ENCODE data around the gene CDK6. TPM values are rescaled to one million over a fixed set of nuclear protein-coding genes. Genes with fewer than 3 reads are reported as not detected.

The CDK6 gene
- total and polyA plus RNA-seq, 2 donors: 6.5 to 42.0 TPM

GRCh38 chr7:92794831-92795230 is 41.5 kb downstream of the CDK6 start:
- peaks cover 6 to 14% of the 10 kb centered on the region in 2 donors for H3K36me3 ChIP-seq (ENCODE audit: control insufficient read depth in 2 of 2, insufficient read depth in 2 of 2, low read length in 1 of 2)
- WGBS: 65% methylated on average over 2 of the region's 2 CpGs
- no peaks in the 10 kb centered on the region for H3K27me3 ChIP-seq (ENCODE audit: control insufficient read depth in 2 of 2, insufficient read depth in 1 of 2, low read length in 1 of 2)
- DNase-seq (ENCODE audit: low read depth in 6 of 9, low spot score in 9 of 9): no peak
- H3K9me3 ChIP-seq (ENCODE audit: control insufficient read depth in 2 of 2, insufficient read depth in 1 of 2, low read length in 1 of 2): no peaks in the 10 kb centered on the region
- peaks cover 7 to 21% of the 10 kb centered on the region in 2 donors for H3K4me1 ChIP-seq (ENCODE audit: control insufficient read depth in 2 of 2, insufficient read depth in 2 of 2, low read length in 2 of 2)
- no peak overlapping the region for H3K27ac ChIP-seq (ENCODE audit: low read depth in 1 of 2, low read length in 1 of 2)
- no peak overlapping the region for H3K4me3 ChIP-seq (ENCODE audit: low read length in 2 of 2)

- no peaks in the 10 kb centered on the region for H3K9me3 ChIP-seq (ENCODE audit: control insufficient read depth in 2 of 2, insufficient read depth in 1 of 2, low read length in 1 of 2)
- no peaks in the 10 kb centered on the region for H3K27me3 ChIP-seq (ENCODE audit: control insufficient read depth in 2 of 2, insufficient read depth in 1 of 2, low read length in 1 of 2)
- no peak for DNase-seq (ENCODE audit: low read depth in 6 of 9, low spot score in 9 of 9)
- 68% methylated on average over 4 of the region's 4 CpGs for WGBS
- H3K4me3 ChIP-seq (ENCODE audit: low read length in 2 of 2): no peak overlapping the region
- peaks cover 7 to 17% of the 10 kb centered on the region in 2 donors for H3K4me1 ChIP-seq (ENCODE audit: control insufficient read depth in 2 of 2, insufficient read depth in 2 of 2, low read length in 2 of 2)
- H3K36me3 ChIP-seq (ENCODE audit: control insufficient read depth in 2 of 2, insufficient read depth in 2 of 2, low read length in 1 of 2): peaks cover 6 to 15% of the 10 kb centered on the region in 2 donors
- H3K27ac ChIP-seq (ENCODE audit: low read depth in 1 of 2, low read length in 1 of 2): no peak overlapping the region
These were observed 42.0 kb downstream of the CDK6 start for GRCh38 chr7:92794391-92794790.

GRCh38 chr7:92793656-92794205 is 42.6 kb downstream of the CDK6 start:
- Histone ChIP-seq H3K9me3 (ENCODE audit: control insufficient read depth in 2 of 2, insufficient read depth in 1 of 2, low read length in 1 of 2) (peaks cover 0 to 2% of the 10 kb centered on the region in 2 donors), H3K36me3 (ENCODE audit: control insufficient read depth in 2 of 2, insufficient read depth in 2 of 2, low read length in 1 of 2) (peaks cover 8 to 21% of the 10 kb centered on the region in 2 donors), H3K4me3 (ENCODE audit: low read length in 2 of 2) (no peak overlapping the region), H3K4me1 (ENCODE audit: control insufficient read depth in 2 of 2, insufficient read depth in 2 of 2, low read length in 2 of 2) (peaks cover 7 to 11% of the 10 kb centered on the region in 2 donors), H3K27ac (ENCODE audit: low read depth in 1 of 2, low read length in 1 of 2) (no peak overlapping the region), H3K27me3 (ENCODE audit: control insufficient read depth in 2 of 2, insufficient read depth in 1 of 2, low read length in 1 of 2) (no peaks in the 10 kb centered on the region)
- 96% methylated on average over 1 of the region's 1 CpG for WGBS
- DNase-seq (ENCODE audit: low read depth in 6 of 9, low spot score in 9 of 9): no peak

GRCh38 chr7:92790992-92791391 is 45.4 kb downstream of the CDK6 start:
- H3K9me3 ChIP-seq (ENCODE audit: control insufficient read depth in 2 of 2, insufficient read depth in 1 of 2, low read length in 1 of 2): peaks cover 2 to 5% of the 10 kb centered on the region in 2 donors
- H3K36me3 ChIP-seq (ENCODE audit: control insufficient read depth in 2 of 2, insufficient read depth in 2 of 2, low read length in 1 of 2): peaks cover 10 to 24% of the 10 kb centered on the region in 2 donors
- no peaks in the 10 kb centered on the region for H3K27me3 ChIP-seq (ENCODE audit: control insufficient read depth in 2 of 2, insufficient read depth in 1 of 2, low read length in 1 of 2)
- H3K4me1 ChIP-seq (ENCODE audit: control insufficient read depth in 2 of 2, insufficient read depth in 2 of 2, low read length in 2 of 2): peaks cover 3 to 5% of the 10 kb centered on the region in 2 donors
- 96% methylated on average over 1 of the region's 1 CpG for WGBS
- no peak for DNase-seq (ENCODE audit: low read depth in 6 of 9, low spot score in 9 of 9)
- no peak overlapping the region for H3K27ac ChIP-seq (ENCODE audit: low read depth in 1 of 2, low read length in 1 of 2)
- no peak overlapping the region for H3K4me3 ChIP-seq (ENCODE audit: low read length in 2 of 2)

- Histone ChIP-seq H3K4me3 (ENCODE audit: low read length in 2 of 2) (no peak overlapping the region), H3K36me3 (ENCODE audit: control insufficient read depth in 2 of 2, insufficient read depth in 2 of 2, low read length in 1 of 2) (peaks cover 10 to 24% of the 10 kb centered on the region in 2 donors), H3K27ac (ENCODE audit: low read depth in 1 of 2, low read length in 1 of 2) (no peak overlapping the region), H3K9me3 (ENCODE audit: control insufficient read depth in 2 of 2, insufficient read depth in 1 of 2, low read length in 1 of 2) (peaks cover 2 to 5% of the 10 kb centered on the region in 2 donors), H3K27me3 (ENCODE audit: control insufficient read depth in 2 of 2, insufficient read depth in 1 of 2, low read length in 1 of 2) (no peaks in the 10 kb centered on the region), H3K4me1 (ENCODE audit: control insufficient read depth in 2 of 2, insufficient read depth in 2 of 2, low read length in 2 of 2) (no peaks in the 10 kb centered on the region)
- 94% methylated on average over 1 of the region's 1 CpG for WGBS
- no peak for DNase-seq (ENCODE audit: low read depth in 6 of 9, low spot score in 9 of 9)
These were observed 47.7 kb downstream of the CDK6 start for GRCh38 chr7:92788559-92789183.

GRCh38 chr7:92785923-92786322 is 50.5 kb downstream of the CDK6 start:
- Histone ChIP-seq H3K9me3 (ENCODE audit: control insufficient read depth in 2 of 2, insufficient read depth in 1 of 2, low read length in 1 of 2) (peaks cover 2 to 5% of the 10 kb centered on the region in 2 donors), H3K4me1 (ENCODE audit: control insufficient read depth in 2 of 2, insufficient read depth in 2 of 2, low read length in 2 of 2) (peaks cover 0 to 2% of the 10 kb centered on the region in 2 donors), H3K27me3 (ENCODE audit: control insufficient read depth in 2 of 2, insufficient read depth in 1 of 2, low read length in 1 of 2) (no peaks in the 10 kb centered on the region), H3K4me3 (ENCODE audit: low read length in 2 of 2) (no peak overlapping the region), H3K36me3 (ENCODE audit: control insufficient read depth in 2 of 2, insufficient read depth in 2 of 2, low read length in 1 of 2) (peaks cover 8 to 20% of the 10 kb centered on the region in 2 donors), H3K27ac (ENCODE audit: low read depth in 1 of 2, low read length in 1 of 2) (peak overlapping the region in 1 of 2 donors; percentile 1)
- WGBS: 85% methylated on average over 3 of the region's 3 CpGs
- no peak for DNase-seq (ENCODE audit: low read depth in 6 of 9, low spot score in 9 of 9)

GRCh38 chr7:92784935-92785334 is 51.4 kb downstream of the CDK6 start:
- no peak for DNase-seq (ENCODE audit: low read depth in 6 of 9, low spot score in 9 of 9)
- Histone ChIP-seq H3K36me3 (ENCODE audit: control insufficient read depth in 2 of 2, insufficient read depth in 2 of 2, low read length in 1 of 2) (peaks cover 6 to 14% of the 10 kb centered on the region in 2 donors), H3K9me3 (ENCODE audit: control insufficient read depth in 2 of 2, insufficient read depth in 1 of 2, low read length in 1 of 2) (peaks cover 2 to 5% of the 10 kb centered on the region in 2 donors), H3K27ac (ENCODE audit: low read depth in 1 of 2, low read length in 1 of 2) (no peak overlapping the region), H3K4me1 (ENCODE audit: control insufficient read depth in 2 of 2, insufficient read depth in 2 of 2, low read length in 2 of 2) (peaks cover 0 to 2% of the 10 kb centered on the region in 2 donors), H3K27me3 (ENCODE audit: control insufficient read depth in 2 of 2, insufficient read depth in 1 of 2, low read length in 1 of 2) (no peaks in the 10 kb centered on the region), H3K4me3 (ENCODE audit: low read length in 2 of 2) (no peak overlapping the region)
- WGBS: 94% methylated on average over 5 of the region's 5 CpGs

GRCh38 chr7:92783260-92784201 is 52.8 kb downstream of the CDK6 start:
- Histone ChIP-seq H3K27ac (ENCODE audit: low read depth in 1 of 2, low read length in 1 of 2) (no peak overlapping the region), H3K36me3 (ENCODE audit: control insufficient read depth in 2 of 2, insufficient read depth in 2 of 2, low read length in 1 of 2) (peaks cover under 1 to 4% of the 10 kb centered on the region in 2 donors), H3K4me3 (ENCODE audit: low read length in 2 of 2) (no peak overlapping the region), H3K27me3 (ENCODE audit: control insufficient read depth in 2 of 2, insufficient read depth in 1 of 2, low read length in 1 of 2) (no peaks in the 10 kb centered on the region), H3K4me1 (ENCODE audit: control insufficient read depth in 2 of 2, insufficient read depth in 2 of 2, low read length in 2 of 2) (peaks cover 3 to 5% of the 10 kb centered on the region in 2 donors), H3K9me3 (ENCODE audit: control insufficient read depth in 2 of 2, insufficient read depth in 1 of 2, low read length in 1 of 2) (peaks cover 0 to under 1% of the 10 kb centered on the region in 2 donors)
- WGBS: 93% methylated on average over 3 of the region's 3 CpGs
- no peak for DNase-seq (ENCODE audit: low read depth in 6 of 9, low spot score in 9 of 9)

GRCh38 chr7:92782855-92783254 is 53.5 kb downstream of the CDK6 start:
- WGBS: 95% methylated on average over 3 of the region's 3 CpGs
- Histone ChIP-seq H3K4me3 (ENCODE audit: low read length in 2 of 2) (no peak overlapping the region), H3K36me3 (ENCODE audit: control insufficient read depth in 2 of 2, insufficient read depth in 2 of 2, low read length in 1 of 2) (peaks cover 0 to 4% of the 10 kb centered on the region in 2 donors), H3K9me3 (ENCODE audit: control insufficient read depth in 2 of 2, insufficient read depth in 1 of 2, low read length in 1 of 2) (no peaks in the 10 kb centered on the region), H3K27ac (ENCODE audit: low read depth in 1 of 2, low read length in 1 of 2) (no peak overlapping the region), H3K27me3 (ENCODE audit: control insufficient read depth in 2 of 2, insufficient read depth in 1 of 2, low read length in 1 of 2) (no peaks in the 10 kb centered on the region), H3K4me1 (ENCODE audit: control insufficient read depth in 2 of 2, insufficient read depth in 2 of 2, low read length in 2 of 2) (peaks cover 3 to 5% of the 10 kb centered on the region in 2 donors)
- no peak for DNase-seq (ENCODE audit: low read depth in 6 of 9, low spot score in 9 of 9)
